Measurements from ENCODE around the gene CEP128.

Gene CEP128

GRCh38 chr14:80587096-80587724 lies 354.3 kb downstream of the CEP128 start:
- H3K4me1 ChIP-seq (ENCODE audit: control insufficient read depth in 1 of 2, insufficient read depth in 1 of 2, low read depth in 1 of 2, low read length in 1 of 2) = no peaks in the 10 kb centered on the region
- no peaks in the 10 kb centered on the region for H3K36me3 ChIP-seq
- H3K27me3 ChIP-seq = no peaks in the 10 kb centered on the region
- TF ChIP-seq, protein P1, sequence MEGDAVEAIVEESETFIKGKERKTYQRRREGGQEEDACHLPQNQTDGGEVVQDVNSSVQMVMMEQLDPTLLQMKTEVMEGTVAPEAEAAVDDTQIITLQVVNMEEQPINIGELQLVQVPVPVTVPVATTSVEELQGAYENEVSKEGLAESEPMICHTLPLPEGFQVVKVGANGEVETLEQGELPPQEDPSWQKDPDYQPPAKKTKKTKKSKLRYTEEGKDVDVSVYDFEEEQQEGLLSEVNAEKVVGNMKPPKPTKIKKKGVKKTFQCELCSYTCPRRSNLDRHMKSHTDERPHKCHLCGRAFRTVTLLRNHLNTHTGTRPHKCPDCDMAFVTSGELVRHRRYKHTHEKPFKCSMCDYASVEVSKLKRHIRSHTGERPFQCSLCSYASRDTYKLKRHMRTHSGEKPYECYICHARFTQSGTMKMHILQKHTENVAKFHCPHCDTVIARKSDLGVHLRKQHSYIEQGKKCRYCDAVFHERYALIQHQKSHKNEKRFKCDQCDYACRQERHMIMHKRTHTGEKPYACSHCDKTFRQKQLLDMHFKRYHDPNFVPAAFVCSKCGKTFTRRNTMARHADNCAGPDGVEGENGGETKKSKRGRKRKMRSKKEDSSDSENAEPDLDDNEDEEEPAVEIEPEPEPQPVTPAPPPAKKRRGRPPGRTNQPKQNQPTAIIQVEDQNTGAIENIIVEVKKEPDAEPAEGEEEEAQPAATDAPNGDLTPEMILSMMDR (IDR thresholded peaks at IDR 0.05) = no peak
- H3K27ac ChIP-seq = no peak overlapping the region
- H3K9me3 ChIP-seq = no peaks in the 10 kb centered on the region
- H3K4me3 ChIP-seq (ENCODE audit: low read depth in 1 of 2, low read length in 1 of 2) = no peak overlapping the region

DNA sequence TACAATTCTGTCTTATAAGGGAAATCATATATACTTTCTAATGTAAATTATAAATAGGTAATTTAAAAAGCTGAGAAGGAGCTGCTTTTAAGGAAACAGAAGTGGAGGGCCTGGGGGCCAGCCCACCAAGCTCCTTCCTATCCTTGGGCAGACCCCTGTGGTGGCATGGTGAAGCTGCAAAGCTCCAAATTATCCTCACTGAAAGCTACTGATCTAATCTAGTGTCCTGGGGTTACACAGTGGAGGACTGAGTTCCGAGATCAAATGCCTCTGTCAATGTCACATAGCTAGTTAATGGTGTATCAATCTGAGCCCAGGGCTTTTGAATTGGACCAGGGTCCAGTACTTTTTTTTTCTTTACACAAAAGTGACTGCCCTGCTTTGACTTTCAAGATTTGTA lies 355.4 kb downstream of the CEP128 start:
- TF ChIP-seq, protein P1 (IDR thresholded peaks at IDR 0.05) = no peak
- H3K27ac ChIP-seq = no peak overlapping the region
- no peaks in the 10 kb centered on the region for H3K9me3 ChIP-seq

GRCh38 chr14:80585506-80585835 lies 356.1 kb downstream of the CEP128 start:
- no peaks in the 10 kb centered on the region for H3K9me3 ChIP-seq
- no peak overlapping the region for H3K27ac ChIP-seq
- no peak overlapping the region for H3K4me3 ChIP-seq (ENCODE audit: low read depth in 1 of 2, low read length in 1 of 2)
- H3K4me1 ChIP-seq (ENCODE audit: control insufficient read depth in 1 of 2, insufficient read depth in 1 of 2, low read depth in 1 of 2, low read length in 1 of 2) = no peaks in the 10 kb centered on the region
- TF ChIP-seq, protein P1 (IDR thresholded peaks at IDR 0.05) = no peak
- no peaks in the 10 kb centered on the region for H3K27me3 ChIP-seq
- no peaks in the 10 kb centered on the region for H3K36me3 ChIP-seq

More for the DNA sequence above, 355.4 kb downstream of the CEP128 start:
- no peaks in the 10 kb centered on the region for H3K36me3 ChIP-seq
- no peak overlapping the region for H3K4me3 ChIP-seq (ENCODE audit: low read depth in 1 of 2, low read length in 1 of 2)
- H3K4me1 ChIP-seq (ENCODE audit: control insufficient read depth in 1 of 2, insufficient read depth in 1 of 2, low read depth in 1 of 2, low read length in 1 of 2) = no peaks in the 10 kb centered on the region
- no peaks in the 10 kb centered on the region for H3K27me3 ChIP-seq

GRCh38 chr14:80584744-80585505 lies 356.6 kb downstream of the CEP128 start:
- TF ChIP-seq, protein P1 (IDR thresholded peaks at IDR 0.05) = no peak

GRCh38 chr14:80577599-80577998 lies 363.9 kb downstream of the CEP128 start:
- Histone ChIP-seq H3K36me3 (no peaks in the 10 kb centered on the region), H3K4me3 (ENCODE audit: low read depth in 1 of 2, low read length in 1 of 2) (no peak overlapping the region), H3K9me3 (no peaks in the 10 kb centered on the region), H3K27ac (no peak overlapping the region), H3K27me3 (no peaks in the 10 kb centered on the region), H3K4me1 (ENCODE audit: control insufficient read depth in 1 of 2, insufficient read depth in 1 of 2, low read depth in 1 of 2, low read length in 1 of 2) (no peaks in the 10 kb centered on the region)
- TF ChIP-seq, protein P1 (IDR thresholded peaks at IDR 0.05) = no peak

More at GRCh38 chr14:80584744-80585505, 356.6 kb downstream of the CEP128 start:
- H3K27me3 ChIP-seq = no peaks in the 10 kb centered on the region
- H3K36me3 ChIP-seq = no peaks in the 10 kb centered on the region
- no peaks in the 10 kb centered on the region for H3K9me3 ChIP-seq
- no peak overlapping the region for H3K4me3 ChIP-seq (ENCODE audit: low read depth in 1 of 2, low read length in 1 of 2)
- no peaks in the 10 kb centered on the region for H3K4me1 ChIP-seq (ENCODE audit: control insufficient read depth in 1 of 2, insufficient read depth in 1 of 2, low read depth in 1 of 2, low read length in 1 of 2)
- H3K27ac ChIP-seq = no peak overlapping the region
